Measurements from ENCODE around the gene TAS2R60. TPM values are rescaled to one million over a fixed set of nuclear protein-coding genes. Genes with fewer than 3 reads are reported as not detected.

Gene TAS2R60
- total and polyA plus RNA-seq, 2 donors (not counting 3 experiments of a cell fraction or from before 2014, with no cell fraction given) = not detected

DNA sequence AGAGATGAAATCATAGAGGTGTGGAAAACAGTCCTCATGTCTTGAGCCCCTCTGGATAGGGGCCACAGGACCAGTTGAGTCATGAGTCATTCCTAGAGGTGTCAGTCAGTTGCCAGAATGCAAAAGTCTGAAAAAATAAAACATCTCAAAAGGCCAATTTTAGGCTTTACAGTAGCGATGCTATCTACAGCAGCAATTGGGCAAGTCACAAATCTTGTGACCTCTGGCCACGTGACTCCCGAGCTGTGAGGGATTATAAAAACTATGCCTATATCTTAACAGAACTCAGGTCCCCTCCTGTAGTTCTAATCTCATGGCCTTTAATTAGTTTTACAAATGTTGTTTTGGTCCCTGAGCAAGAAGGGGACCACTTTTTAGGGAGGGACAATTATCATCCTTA, 18.8 kb downstream of the TAS2R60 start:
- POLR2A ChIA-PET = no interaction called here
- H3K4me3 ChIP-seq (replicated peaks in 1 of 3; ENCODE audit: insufficient read depth in 1 of 3, low read depth in 1 of 3, low read length in 3 of 3) = no peak overlapping the region
- CTCF ChIA-PET = interaction anchor here (1.1 kb wide), 1 partner anchor 22 kb away, joined by 3 read pairs; no protein-coding TSS in a partner anchor
- no peaks in the 10 kb centered on the region for H3K9me3 ChIP-seq (replicated peaks; ENCODE audit: control insufficient read depth, insufficient read depth, low read length)
- TF ChIP-seq GATA2 (IDR thresholded peaks at IDR 0.05; ENCODE audit: insufficient read depth, insufficient read length, low read depth, low read length) = no peak
- no peak for DNase-seq (ENCODE audit: low read depth, low spot score)
- H3K79me2 ChIP-seq (ENCODE audit: control insufficient read depth, insufficient read depth, low read length) = no peaks in the 10 kb centered on the region
- intact Hi-C loops (cut with micrococcal nuclease) = no loop called here
- H3K9me1 ChIP-seq (replicated peaks; ENCODE audit: control insufficient read depth, extremely low read depth, insufficient read depth, low read length) = no peaks in the 10 kb centered on the region
- FAIRE-seq = no peak
- H3K9ac ChIP-seq (replicated peaks; ENCODE audit: extremely low read depth, insufficient read depth, low read length) = no peak overlapping the region
- dilution Hi-C loops (cut with MboI; ENCODE audit: extremely low pct_ligation_motif_present, low sequenced_read_pairs) = no loop called here
- H4K20me1 ChIP-seq (replicated peaks; ENCODE audit: control insufficient read depth, extremely low read depth, insufficient read depth, low read length) = no peaks in the 10 kb centered on the region
- no peaks in the 10 kb centered on the region for H3K27me3 ChIP-seq (ENCODE audit: control insufficient read depth in 2 of 2, insufficient read depth in 2 of 2, low read length in 2 of 2)
- H3K4me1 ChIP-seq (ENCODE audit: control insufficient read depth, extremely low read depth, insufficient read depth, low read length) = peaks cover 6% of the 10 kb centered on the region
- no TSS peak for BruUV-seq (replicated peaks)
- H3K4me2 ChIP-seq (ENCODE audit: insufficient read depth, low read length) = no peak overlapping the region
- no peaks in the 10 kb centered on the region for H3K36me3 ChIP-seq (ENCODE audit: control insufficient read depth in 2 of 2, extremely low read depth in 1 of 2, insufficient read depth in 2 of 2, low read length in 2 of 2)
- H3K27ac ChIP-seq (ENCODE audit: insufficient read depth, low read depth, low read length) = no peak overlapping the region
- H2AFZ ChIP-seq (ENCODE audit: low read depth, low read length) = no peak overlapping the region

DNA sequence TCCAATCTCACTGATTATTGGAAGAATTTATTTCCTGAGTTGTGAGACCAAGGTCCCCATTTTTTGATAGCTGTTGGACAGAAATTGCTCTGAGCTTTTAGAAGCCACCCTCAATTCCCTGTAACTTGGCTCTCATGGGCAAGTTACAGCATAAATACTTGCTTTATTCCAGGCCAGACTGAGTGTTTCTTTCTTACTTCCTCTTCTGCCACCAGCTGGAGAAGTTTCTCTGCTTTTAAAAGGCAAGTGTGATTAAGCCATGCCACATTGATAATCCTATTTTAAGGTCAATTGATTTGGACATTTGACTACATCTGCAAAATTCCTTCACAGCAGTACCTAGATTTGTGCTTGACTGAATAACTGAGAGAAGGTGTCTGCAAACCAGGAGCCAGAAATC, 20.3 kb downstream of the TAS2R60 start:
- intact Hi-C loops (cut with micrococcal nuclease) (no loop called here), dilution Hi-C loops (cut with MboI; ENCODE audit: extremely low pct_ligation_motif_present, low sequenced_read_pairs) (no loop called here)
- DNase-seq (ENCODE audit: low read depth, low spot score) (no peak), FAIRE-seq (no peak)
- CTCF ChIA-PET = interaction anchor here (1.1 kb wide), 1 partner anchor 10 kb away, joined by 3 read pairs; no protein-coding TSS in a partner anchor
- Histone ChIP-seq H3K9me3 (replicated peaks; ENCODE audit: control insufficient read depth, insufficient read depth, low read length) (no peaks in the 10 kb centered on the region), H3K4me1 (ENCODE audit: control insufficient read depth, extremely low read depth, insufficient read depth, low read length) (no peaks in the 10 kb centered on the region), H3K36me3 (ENCODE audit: control insufficient read depth in 2 of 2, extremely low read depth in 1 of 2, insufficient read depth in 2 of 2, low read length in 2 of 2) (no peaks in the 10 kb centered on the region), H3K4me3 (replicated peaks in 1 of 3; ENCODE audit: insufficient read depth in 1 of 3, low read depth in 1 of 3, low read length in 3 of 3) (no peak overlapping the region), H3K9me1 (replicated peaks; ENCODE audit: control insufficient read depth, extremely low read depth, insufficient read depth, low read length) (no peaks in the 10 kb centered on the region), H3K27ac (ENCODE audit: insufficient read depth, low read depth, low read length) (no peak overlapping the region), H2AFZ (ENCODE audit: low read depth, low read length) (no peak overlapping the region), H4K20me1 (replicated peaks; ENCODE audit: control insufficient read depth, extremely low read depth, insufficient read depth, low read length) (no peaks in the 10 kb centered on the region), H3K27me3 (ENCODE audit: control insufficient read depth in 2 of 2, insufficient read depth in 2 of 2, low read length in 2 of 2) (no peaks in the 10 kb centered on the region), H3K79me2 (ENCODE audit: control insufficient read depth, insufficient read depth, low read length) (no peaks in the 10 kb centered on the region), H3K9ac (replicated peaks; ENCODE audit: extremely low read depth, insufficient read depth, low read length) (no peak overlapping the region), H3K4me2 (ENCODE audit: insufficient read depth, low read length) (no peak overlapping the region)
- TF ChIP-seq EZH2 (IDR thresholded peaks at IDR 0.05; ENCODE audit: borderline replicate concordance, low read depth, low read length, severe bottlenecking) = no peak
- TF ChIP-seq GATA2 (IDR thresholded peaks at IDR 0.05; ENCODE audit: insufficient read depth, insufficient read length, low read depth, low read length) = no peak
- POLR2A ChIA-PET = no interaction called here
- BruUV-seq (replicated peaks) = no TSS peak
